ENCODE measurements around the gene CCDC40.

Gene CCDC40

DNA sequence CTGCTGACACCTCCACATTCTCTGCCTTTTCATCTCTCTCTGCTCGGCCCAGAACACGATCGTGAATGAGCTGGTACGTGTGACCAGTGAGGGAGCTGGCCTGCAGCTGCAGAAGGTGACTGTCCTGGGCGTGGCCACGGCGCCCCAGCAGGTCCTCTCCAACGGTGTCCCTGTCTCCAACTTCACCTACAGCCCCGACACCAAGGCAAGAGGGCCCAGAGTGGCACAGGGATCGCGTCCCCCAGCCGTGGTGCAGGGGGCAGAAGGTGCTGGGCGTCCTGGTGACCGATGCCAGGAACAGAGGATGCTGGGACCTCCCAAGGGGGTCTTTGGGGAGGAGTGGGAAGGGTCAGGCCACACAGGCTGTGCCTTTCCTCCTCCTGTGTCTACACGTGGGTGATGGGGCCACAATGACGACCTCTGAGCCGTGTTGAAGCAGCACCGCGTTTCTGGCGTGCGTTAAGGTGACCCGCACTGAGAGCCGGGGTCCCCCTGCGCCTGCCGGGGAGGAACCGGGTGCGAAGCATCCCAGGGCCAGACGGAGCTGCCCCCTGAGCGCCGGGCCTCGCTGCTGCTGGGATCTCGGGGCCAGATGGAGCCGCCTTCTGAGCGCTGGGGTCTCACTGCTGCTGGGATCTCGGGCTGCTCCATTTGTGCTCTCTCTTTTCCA, 82.3 kb downstream of the CCDC40 start:
- DNase-seq, result no peak

DNA sequence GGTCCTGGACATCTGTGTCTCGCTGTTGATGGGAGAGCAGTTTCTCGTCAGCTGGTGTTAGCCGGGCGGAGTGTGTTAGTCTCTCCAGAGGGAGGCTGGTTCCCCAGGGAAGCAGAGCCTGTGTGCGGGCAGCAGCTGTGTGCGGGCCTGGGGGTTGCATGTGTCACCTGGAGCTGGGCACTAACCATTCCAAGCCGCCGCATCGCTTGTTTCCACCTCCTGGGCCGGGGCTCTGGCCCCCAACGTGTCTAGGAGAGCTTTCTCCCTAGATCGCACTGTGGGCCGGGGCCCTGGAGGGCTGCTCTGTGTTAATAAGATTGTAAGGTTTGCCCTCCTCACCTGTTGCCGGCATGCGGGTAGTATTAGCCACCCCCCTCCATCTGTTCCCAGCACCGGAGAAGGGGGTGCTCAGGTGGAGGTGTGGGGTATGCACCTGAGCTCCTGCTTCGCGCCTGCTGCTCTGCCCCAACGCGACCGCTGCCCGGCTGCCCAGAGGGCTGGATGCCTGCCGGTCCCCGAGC, 82.9 kb downstream of the CCDC40 start:
- DNase-seq, result no peak

DNA sequence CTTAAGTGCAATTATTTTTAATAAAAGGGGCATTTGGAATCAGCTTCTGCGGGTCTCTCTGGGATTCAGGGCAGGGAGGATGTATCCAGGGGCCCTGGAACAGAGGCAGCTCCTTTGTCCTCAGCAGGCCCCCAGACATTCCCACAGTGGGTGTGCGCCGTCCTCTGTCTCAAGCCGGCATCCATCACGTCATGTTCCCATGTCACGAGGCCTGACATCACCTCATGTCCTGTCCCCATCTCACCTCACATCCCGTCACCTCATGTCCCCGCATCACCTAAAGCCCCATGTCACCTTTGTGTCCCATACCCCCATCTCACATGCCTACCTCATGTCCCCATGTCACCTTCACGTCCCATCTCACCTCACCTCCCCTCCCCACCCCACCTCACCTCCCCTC, 83.4 kb downstream of the CCDC40 start:
- DNase-seq, result no peak

DNA sequence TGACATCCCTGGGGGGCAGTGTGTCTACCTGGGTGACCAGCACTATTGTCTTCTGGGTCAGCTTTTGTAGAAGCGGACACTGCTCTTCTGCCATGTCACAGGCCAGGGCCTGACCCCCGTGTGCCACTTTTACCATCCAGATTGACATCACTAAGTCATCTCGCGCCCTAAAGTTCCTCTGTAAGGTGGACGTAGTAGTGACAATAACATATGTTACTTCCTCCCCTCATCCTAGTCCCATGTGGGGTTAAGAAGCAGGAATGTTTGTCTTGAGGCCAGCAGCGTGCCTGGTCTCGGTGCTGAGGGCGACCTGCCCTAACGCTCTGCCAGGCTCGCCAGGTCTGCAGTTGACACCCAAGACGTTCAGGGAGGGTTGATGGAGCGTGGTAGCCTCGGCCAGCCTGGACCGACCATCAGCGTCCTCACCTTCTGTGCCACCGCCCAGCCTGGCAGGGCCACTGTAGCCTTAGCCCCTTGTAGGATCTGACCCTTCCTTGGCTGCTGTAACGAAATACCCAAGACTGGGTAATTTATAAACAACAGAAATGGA, 85.7 kb downstream of the CCDC40 start:
- DNase-seq, result no peak

DNA sequence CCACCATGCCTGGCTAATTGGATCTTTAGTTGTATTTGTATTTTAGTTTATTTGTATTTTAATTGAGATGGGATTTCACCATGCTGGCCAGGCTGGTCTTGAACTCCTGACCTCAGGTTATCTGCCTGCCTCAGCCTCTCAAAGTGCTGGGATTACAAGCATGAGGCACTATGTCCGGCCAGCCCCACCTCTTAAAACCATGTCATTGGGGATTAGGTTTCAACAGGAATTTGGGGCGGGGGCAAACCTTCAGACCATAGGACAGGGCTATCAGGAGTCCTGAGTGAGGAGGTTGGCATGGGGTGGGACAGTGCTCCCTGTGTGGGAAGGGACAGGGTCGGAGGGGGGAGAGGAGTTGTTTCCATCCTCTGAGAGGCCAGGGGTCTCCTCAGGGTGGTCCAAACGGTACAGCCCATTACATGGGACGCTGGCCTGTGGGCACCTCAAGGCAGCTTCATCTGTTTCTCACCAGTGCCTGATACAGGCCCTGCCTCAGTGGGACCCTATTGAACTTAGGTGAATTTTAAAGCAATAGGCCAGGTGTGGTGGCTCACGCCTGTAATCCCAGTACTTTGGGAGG, 86.6 kb downstream of the CCDC40 start:
- no peak for DNase-seq

DNA sequence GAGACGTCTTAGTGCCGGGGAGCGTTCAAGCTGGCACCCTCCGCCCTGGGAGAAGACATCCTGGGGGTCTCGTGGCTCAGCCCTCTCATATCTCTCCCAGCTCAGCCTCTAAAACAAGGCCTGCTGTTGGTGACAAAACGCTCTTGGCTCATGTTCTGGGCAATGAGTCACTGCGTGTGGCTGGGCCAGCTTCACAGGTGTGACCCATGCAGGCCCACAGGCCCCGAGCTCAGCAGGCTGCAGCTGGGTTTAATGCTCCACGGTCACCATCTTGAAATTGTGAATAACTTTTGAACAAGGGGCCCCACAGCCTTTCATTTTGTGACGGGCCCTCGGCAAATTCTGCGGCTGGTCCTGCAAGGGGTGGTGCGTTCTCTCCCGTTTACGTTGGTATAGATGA, 87.3 kb downstream of the CCDC40 start:
- DNase-seq, result no peak

DNA sequence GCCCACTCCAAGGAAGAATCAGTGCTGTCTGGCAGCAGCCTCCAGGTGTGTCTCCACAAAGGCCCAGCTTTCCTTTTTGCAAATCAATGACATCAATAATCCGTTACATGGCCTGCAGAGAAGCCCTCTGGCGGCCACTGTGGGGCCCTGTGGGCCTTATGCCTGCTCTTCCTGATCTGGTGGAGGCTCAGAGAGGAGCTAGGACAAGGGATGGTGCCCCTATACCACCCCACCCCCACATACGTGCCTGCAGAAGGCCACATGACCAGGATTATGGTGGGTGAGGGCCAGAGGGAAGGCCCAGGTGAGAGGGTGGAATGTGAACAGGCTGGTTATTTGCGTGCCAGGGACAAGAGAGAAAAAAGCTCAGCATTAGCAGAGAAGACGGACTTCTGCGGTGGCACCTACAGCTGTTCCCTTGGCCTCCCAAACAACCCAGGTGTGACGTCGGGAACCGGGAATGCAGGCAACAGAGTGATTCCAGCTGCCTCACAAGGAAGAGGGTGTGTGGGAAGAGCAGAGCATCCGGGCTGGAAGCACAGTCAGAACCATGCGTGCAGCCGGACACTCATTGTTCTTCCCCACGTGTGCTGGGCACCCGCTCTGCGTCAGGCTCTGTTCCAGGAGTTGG, 88.0 kb downstream of the CCDC40 start:
- DNase-seq, result peak in 1 of 5 experiments; percentile 19

DNA sequence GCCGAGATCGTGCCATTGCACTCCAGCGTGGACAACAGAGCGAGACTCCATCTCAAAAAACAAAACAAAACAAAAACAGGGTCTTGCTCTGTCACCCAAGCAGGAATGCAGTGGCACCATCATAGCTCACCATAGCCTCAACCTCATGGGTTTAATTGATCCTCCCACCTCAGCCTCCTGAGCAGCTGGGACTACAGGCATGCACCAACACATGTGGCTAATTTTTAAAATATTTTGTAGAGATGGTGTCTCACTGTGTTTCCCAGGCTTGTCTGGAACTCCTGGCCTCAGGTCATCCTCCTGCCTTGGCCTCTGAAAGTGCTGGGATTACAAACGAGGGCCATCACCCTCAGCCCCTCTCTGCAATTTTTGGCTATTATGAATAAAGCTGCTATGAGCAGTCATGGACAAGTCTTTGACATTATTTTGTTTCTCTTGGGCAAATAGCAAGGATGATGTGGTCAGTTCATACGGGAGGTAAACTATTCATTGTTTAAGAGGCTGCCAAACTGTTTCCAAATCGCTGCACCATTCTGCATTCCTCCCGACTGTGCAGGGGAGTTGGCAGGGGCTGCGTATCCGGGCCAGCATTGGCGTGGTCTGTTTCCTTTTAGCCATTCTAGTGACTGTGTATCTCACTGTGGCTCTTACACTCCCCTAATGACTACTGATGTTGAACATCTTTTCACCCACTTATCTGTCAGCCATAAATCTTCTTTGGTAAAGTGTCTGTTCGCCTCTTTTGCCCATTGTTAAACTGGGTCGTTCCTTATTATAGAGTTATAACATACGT, 89.4 kb downstream of the CCDC40 start:
- no peak for DNase-seq

DNA sequence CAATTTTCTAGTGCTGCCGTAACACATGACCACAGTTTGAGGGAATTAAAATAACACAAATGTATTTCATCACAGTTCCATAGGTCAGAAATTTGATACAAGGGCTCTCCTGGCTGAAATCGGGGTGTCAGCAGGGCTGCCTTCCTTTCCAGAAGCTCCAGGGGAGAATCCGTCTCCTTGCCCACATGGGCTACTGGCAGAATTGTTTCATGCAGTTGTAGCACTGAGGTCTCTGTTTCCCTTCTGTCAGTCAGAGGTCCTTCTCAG, 89.9 kb downstream of the CCDC40 start:
- DNase-seq, result no peak

DNA sequence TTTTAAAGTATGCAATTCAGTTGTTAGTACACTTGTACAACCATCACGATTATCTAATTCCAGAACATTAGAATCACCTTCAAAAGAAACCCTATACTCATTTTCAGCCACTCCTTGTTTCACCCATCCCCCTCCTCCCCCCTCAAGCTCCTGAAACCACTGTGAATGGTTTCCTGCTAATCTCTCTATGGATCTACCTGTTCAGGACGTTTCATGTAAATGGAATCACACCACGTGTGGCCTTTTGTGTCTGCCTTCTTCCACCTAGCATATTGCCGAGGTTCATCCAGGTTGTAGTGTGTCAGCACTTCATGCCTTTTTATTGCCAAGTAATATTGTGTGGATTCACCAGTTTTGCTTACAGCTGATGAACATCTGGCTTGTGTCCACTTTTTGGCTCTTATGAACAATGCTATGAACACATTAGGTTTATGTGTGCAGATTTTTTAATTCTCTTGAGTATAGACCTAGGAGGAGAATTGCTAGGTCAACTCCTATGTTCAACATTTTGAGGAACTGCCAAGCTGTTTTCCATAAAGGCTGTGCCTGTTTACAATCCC, 92.6 kb downstream of the CCDC40 start:
- DNase-seq, result no peak

DNA sequence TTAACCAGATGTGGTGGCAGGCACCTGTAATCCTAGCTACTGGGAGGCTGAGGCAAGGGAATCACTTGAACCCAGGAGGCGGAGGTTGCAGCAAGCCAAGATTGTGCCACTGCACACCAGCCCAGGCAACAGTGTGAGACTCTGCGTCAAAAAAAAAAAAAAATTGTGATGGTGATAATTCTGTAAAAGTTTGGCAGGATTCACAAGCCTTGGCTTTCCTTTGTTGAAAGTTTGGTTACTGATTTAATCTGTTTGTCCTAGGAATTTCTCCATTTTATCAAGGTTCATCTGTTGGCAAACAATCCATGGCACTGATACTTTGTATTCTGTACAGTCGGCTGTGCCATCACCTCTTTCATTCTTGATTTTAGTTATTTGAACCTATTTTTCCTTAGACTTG, 94.5 kb downstream of the CCDC40 start:
- no peak for DNase-seq

DNA sequence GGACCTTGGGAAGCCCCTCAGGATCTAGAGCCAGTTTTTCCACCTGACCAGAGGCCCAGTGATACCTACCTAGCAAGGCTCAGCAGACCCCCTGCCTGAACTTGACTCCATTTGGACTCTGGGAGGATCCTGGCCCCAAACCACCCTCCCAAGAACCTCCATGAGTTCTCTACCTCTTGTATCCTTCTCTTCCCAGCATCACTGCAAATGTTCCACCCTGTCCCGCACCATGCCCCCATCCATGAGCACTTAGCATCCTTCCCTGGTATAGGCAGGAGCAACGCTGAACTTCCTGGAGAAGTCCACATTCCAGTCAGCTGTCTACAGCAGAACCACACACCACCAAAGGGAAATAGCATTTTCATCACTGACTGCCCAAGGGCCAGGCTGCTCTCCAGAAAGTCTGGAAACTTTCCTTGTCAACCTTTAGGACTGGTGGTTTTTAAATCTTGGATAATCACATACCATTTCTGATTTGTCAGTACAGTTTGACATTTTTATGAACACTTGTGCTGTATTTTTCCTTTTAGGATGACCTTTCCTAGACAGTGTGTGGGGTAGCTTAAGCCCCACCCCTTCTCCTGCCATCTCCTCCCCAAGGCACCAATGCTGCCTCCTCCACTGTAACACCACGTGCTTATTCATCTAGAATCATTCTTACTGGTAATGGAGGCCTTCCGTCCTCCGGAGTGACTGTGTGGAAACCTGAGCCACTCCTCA, 96.6 kb downstream of the CCDC40 start:
- DNase-seq, result no peak

DNA sequence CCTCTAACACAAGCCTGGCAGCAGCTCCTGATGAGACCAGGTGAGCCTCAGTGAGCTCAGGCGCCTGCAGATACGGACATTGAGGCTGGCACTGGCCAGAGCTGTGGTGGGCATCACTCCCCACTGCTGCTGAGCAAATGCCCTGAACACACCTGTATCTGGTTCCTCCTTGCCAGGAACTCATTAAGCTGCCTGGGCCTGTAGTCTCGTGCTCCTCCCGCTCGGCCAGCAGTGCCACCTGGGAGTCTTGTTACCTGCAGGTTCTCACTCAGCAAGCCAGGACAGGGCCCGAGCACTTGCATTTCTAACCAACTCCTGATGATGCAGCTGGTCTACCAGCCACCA, 97.2 kb downstream of the CCDC40 start:
- no peak for DNase-seq

DNA sequence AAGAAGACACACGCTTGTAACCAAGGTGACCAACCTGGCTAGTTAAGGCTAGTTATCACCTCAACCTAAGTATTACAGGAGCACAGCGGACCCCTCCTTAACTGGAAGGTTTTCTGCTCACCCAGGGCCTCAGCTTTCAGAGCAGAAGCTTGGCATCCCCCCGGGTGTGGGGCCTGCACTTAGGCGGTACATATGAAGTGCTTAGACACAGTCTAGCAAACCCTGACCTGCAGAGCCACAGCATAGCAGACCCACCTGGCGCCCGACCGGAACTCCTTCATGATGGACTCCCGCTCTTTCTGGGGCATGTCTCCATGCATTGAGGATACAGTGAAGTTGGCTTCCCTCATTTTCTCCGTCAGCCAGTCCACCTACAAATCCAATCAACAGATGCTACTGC, 100.7 kb downstream of the CCDC40 start:
- DNase-seq, result no peak

DNA sequence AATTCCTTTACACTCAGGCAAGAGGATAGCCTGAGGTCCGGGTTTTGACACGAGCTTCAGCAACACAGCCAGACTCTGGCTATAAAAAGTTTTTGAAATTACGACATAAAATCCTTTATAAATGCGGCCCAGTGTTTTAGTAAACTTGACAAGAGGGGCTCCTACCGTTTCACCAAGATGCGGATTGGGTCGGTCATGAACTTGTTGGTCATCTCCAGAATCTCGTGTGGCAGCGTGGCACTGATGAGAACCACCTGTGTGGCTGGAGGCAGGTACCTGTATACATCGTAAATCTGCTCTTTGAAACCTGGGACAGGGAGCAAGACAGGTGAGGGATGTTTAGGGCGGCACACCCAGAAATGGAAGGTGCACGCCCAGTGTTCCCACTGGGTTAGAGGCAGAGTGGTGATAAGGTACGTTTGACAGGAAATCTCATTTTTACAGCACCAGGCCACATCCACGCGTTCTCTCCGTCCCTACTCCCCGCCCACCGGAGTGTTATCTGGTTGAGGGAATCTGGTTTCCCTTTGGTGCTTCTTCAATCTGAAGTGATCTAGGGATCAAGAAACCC, 102.5 kb downstream of the CCDC40 start:
- no peak for DNase-seq

DNA sequence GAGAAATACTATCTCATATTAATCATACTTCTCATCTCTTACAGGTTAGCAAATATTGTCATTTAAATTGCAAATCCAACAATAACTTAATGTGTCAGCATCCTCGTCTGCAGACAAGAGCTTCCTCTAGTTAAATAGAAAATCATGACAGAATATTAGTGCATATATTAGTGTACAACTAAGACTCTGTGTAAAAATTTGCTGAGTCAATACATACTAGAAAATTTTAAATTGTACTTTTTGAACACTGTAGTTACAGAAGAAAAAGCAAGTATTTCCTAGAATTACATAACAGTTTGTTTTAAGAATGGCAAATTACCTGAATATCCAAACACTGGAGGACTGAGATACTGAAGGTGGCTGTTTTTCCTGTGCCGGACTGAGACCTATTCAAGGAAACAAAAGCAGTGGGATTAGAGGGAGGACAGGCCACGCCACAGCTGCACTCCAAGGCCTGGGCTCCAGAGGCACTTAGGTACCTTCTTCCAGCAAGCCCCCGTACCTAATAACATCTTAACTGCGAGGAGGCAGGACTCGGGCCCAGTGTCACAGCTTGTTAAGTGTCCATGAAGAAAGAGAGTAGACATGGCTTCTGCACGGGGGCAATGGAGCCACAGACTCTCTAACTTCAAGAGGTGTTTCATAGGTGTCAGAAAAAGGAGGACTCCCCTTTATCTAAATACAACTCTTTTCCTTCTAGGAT, 105.2 kb downstream of the CCDC40 start:
- DNase-seq, result no peak

DNA sequence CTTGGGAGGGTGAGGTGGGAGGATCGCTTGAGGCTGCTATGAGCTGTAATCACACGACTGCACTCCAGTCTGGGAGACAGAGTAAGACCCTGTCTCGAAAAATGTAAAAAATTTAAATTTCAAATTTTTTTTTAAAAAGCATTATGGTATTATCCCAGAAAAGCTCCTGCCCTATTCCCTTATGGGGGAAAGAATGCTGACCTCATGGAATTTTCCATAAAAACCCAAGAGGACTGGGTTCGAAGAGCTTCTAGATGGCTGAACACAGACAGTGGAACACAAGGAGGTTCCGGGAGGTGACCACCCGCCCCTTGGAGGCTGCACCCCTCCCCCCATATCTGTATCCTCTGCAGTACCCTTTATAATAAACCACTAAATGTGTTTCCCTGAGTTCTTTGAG, 106.5 kb downstream of the CCDC40 start:
- DNase-seq, result no peak

DNA sequence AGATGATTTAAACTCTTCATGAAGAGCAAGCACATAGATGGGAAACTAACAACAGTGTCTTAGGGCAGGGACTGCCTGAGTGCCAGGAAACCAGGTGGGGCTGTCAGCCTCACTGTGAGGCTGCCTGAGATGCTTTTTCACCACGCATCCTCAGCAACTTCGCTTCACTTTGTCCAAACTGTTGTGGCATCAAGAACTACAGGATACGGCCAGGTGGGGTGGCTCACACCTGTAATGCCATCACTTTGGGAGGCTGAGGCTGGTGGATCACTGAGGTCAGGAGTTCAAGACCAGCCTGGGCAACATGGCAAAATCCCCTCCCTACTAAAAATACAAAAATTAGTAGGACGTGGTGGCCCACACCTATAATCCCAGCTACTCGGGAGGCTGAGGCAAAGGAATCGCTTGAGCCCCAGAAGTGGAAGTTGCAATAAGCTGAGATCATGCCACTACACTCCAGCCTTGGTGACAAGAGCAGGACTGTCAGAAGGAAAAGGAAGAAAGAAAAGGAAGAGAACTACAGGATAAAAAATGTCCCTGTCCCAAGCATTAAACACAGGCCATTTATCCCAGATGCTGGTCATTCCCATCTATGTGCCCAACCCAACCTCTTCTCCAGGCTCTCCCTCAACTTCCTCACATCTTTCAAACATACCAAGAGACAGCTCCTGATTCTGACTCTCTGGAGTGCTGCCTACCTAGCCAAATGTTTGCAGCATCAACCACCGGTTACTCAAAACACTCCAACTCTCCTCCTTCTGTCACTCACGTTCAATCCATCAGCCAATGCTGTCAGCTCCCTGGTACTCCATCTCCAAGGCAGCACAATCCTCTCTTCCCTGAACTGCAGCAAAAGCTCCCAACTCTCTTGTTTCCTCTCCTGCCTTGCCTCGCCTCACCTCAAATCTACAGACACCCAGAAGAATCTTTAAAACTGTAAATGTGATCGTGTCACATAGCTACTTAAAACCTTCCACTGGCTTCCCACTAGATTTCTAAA, 108.9 kb downstream of the CCDC40 start:
- DNase-seq, result peak in 1 of 5 experiments; percentile 45

DNA sequence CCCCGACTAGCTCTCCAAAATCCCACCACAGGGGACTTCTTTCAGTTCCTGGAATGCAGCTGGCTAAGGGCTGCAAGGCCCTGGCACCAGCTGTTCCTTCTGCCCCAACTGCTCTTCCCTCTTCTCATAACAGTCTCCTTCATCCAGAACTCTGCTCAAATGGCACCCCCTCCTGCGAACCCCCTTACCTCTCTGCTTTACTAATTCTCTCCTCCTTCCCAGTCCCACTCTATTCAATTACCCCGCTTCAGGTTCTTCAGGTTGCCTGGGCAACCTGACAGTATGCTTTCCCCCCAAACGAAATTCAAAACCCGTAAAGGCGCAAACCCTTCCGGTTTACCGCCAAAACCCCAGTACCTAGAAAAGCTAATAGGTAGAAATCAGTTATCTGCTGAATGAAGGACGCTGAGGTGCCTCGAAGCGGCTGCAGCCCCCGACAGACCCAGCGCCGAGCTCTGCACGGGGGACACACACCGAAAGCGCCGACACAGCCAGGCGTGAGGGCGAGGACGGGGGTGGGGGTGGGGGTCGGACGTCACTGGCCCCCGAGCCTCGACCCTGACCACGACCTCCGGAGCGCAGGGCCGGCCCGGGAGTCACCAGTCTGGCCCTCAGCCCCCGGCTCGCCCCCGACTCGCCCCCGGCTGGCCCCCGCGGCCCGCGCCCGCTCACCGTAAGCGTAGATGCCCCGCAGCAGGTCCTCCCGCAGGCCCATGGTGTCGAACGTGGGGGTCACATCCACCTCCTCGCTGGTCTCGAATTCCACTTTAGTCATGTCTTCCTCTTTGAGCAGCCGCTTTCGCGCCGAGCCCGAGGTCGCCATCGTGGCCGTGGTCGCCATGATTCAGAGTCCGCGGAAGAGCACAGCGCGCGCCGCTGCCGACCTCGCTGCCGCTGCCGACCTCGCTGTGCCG, 109.9 kb downstream of the CCDC40 start:
- DNase-seq, result peak in 1 of 5 experiments; percentile 44
